ENCODE measurements around the gene MARCHF3. TPM values are rescaled to one million over a fixed set of nuclear protein-coding genes. Genes with fewer than 3 reads are reported as not detected.

Gene MARCHF3
- total and polyA plus RNA-seq, 10 of the 15 experiments (the other 5 are each of a cell fraction or from before 2014, with no cell fraction given), result 3.6 to 24.1 (median 11.3) TPM

GRCh38 chr5:126961128-126961527, 69.2 kb downstream of the MARCHF3 start:
- FAIRE-seq (no peak), ATAC-seq (no peak), DNase-seq (ENCODE audit: low read depth, low spot score) (no peak)
- ChIA-PET CTCF (interaction anchor here (0.6 to 1.4 kb wide), 3 partner anchors 9 to 402 kb away, joined by 3 to 4 read pairs (median 3); no protein-coding TSS in a partner anchor), POLR2A (interaction anchor here (1.0 to 1.6 kb wide), 2 partner anchors 11 to 70 kb away, joined by 3 to 5 read pairs; partner anchors contain the start of gene MARCHF3), SMC1A (ENCODE audit: uncharacterized antibody, unreplicated experiment) (interaction anchor here (0.9 to 1.9 kb wide), 6 partner anchors 9 to 67 kb away, joined by 3 to 6 read pairs (median 4); no protein-coding TSS in a partner anchor), RAD21 (ENCODE audit: unreplicated experiment) (interaction anchor here (0.6 to 1.6 kb wide), 8 partner anchors 11 to 603 kb away, joined by 3 to 6 read pairs (median 4); partner anchors contain the start of gene C5orf63)
- no peak for TF ChIP-seq CTCF (IDR thresholded peaks at IDR 0.05 in 2 of 3, conservative IDR thresholded peaks at IDR 0.05 in 1 of 3; ENCODE audit: control insufficient read depth in 2 of 3, extremely low read depth in 1 of 3, insufficient read depth in 1 of 3, low read depth in 3 of 3, low read length in 3 of 3)
- TF ChIP-seq ZNF217 (IDR thresholded peaks at IDR 0.05), result no peak
- TF ChIP-seq, protein P1, sequence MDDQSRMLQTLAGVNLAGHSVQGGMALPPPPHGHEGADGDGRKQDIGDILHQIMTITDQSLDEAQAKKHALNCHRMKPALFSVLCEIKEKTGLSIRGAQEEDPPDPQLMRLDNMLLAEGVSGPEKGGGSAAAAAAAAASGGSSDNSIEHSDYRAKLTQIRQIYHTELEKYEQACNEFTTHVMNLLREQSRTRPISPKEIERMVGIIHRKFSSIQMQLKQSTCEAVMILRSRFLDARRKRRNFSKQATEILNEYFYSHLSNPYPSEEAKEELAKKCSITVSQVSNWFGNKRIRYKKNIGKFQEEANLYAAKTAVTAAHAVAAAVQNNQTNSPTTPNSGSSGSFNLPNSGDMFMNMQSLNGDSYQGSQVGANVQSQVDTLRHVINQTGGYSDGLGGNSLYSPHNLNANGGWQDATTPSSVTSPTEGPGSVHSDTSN (IDR thresholded peaks at IDR 0.05; ENCODE audit: insufficient replicate concordance, low read depth, low read length), result no peak
- no peak for TF ChIP-seq SUZ12 (IDR thresholded peaks at IDR 0.05; ENCODE audit: unreplicated experiment)
- TF ChIP-seq PML (IDR thresholded peaks at IDR 0.05; ENCODE audit: low read length), result no peak
- no peak for TF ChIP-seq RCOR1 (conservative IDR thresholded peaks at IDR 0.05; ENCODE audit: low read depth, low read length)
- TF ChIP-seq CBFB (IDR thresholded peaks at IDR 0.05; ENCODE audit: low read depth), result no peak
- TF ChIP-seq SIX5 (IDR thresholded peaks at IDR 0.05; ENCODE audit: low read depth, low read length, severe bottlenecking), result no peak
- H3K27ac ChIP-seq (ENCODE audit: control insufficient read depth, insufficient read depth), result no peak overlapping the region
- H4K20me1 ChIP-seq (ENCODE audit: control insufficient read depth, insufficient read depth), result no peaks in the 10 kb centered on the region
- BruUV-seq (replicated peaks), result no TSS peak
- H3K4me3 ChIP-seq, result no peak overlapping the region
- in situ Hi-C loops (cut with MboI), result no loop called here
- H3K27me3 ChIP-seq (replicated peaks in 1 of 2; ENCODE audit: control insufficient read depth in 2 of 2, insufficient read depth in 2 of 2, low read length in 1 of 2), result no peaks in the 10 kb centered on the region
- no peak overlapping the region for H3K9ac ChIP-seq (ENCODE audit: control insufficient read depth, insufficient read depth, low read length)
- WGBS (ENCODE audit: insufficient coverage, insufficient replicate concordance, low lambda C conversion rate, missing lambda C conversion rate), result 0% methylated on average over 1 of the region's 1 CpG
- peaks cover 3% of the 10 kb centered on the region; the same call in 1 of the 2 replicates for H3K4me1 ChIP-seq (ENCODE audit: control insufficient read depth, insufficient read depth, low read length)
- H2AFZ ChIP-seq (ENCODE audit: control insufficient read depth, low read depth, low read length), result no peak overlapping the region; the same call in 1 of the 2 replicates
- H3K36me3 ChIP-seq (ENCODE audit: control insufficient read depth in 2 of 2, insufficient read depth in 2 of 2, low read length in 1 of 2), result no peaks in the 10 kb centered on the region
- H3K79me2 ChIP-seq (ENCODE audit: control insufficient read depth, insufficient read depth, low read length), result no peaks in the 10 kb centered on the region
- no peaks in the 10 kb centered on the region for H3K9me3 ChIP-seq (replicated peaks; ENCODE audit: control insufficient read depth, insufficient read depth, low read length)
- intact Hi-C loops (cut with micrococcal nuclease; ENCODE audit: unreplicated experiment), result no loop called here
- no peak overlapping the region for H3K4me2 ChIP-seq (ENCODE audit: control insufficient read depth, insufficient read depth)

All from GM12878 (cell line).